WTC11 (cell line): ENCODE measurements around the gene SH3TC1. TPM values are rescaled to one million over a fixed set of nuclear protein-coding genes. Genes with fewer than 3 reads are reported as not detected.

Source experiments
- ATAC-seq: fragments of 200-7000 bp; cut with Tn5 transposase; 2 replicates; pipeline ENCODE4 v1.10.0; 2021; ENCODE audit warnings: mild to moderate bottlenecking, moderate library complexity
- CTCF ChIA-PET: fragments of 300-600 bp; sonication (Branson Sonifier 250); formaldehyde crosslinking; loops from one replicate; lab custom pipeline; 2021; ENCODE audit warnings: antibody characterized with exemption; lab: Charles Lee
- POLR2A ChIA-PET: fragments of 350-600 bp; sonication (Branson Sonifier 250); formaldehyde crosslinking; loops from one replicate; lab custom pipeline; 2021; ENCODE audit warnings: antibody characterized with exemption; lab: Charles Lee
- DNase-seq: peaks from one replicate; pipeline ENCODE4 v3.0.0; 2021; ENCODE audit warnings: low spot score
- H3K27ac Mint-ChIP-seq: 2 replicates; pipeline ENCODE4 v1.8.0; 2021; ENCODE audit warnings: mixed read lengths
- H3K27me3 Mint-ChIP-seq: 2 replicates; pipeline ENCODE4 v1.8.0; 2021; ENCODE audit warnings: low read depth, mild to moderate bottlenecking, moderate library complexity, mixed read lengths
- H3K36me3 Mint-ChIP-seq: 2 replicates; pipeline ENCODE4 v1.8.0; 2021; ENCODE audit warnings: mixed read lengths
- H3K4me1 Mint-ChIP-seq: 2 replicates; pipeline ENCODE4 v1.8.0; 2022; ENCODE audit warnings: mixed read lengths
- H3K4me3 Mint-ChIP-seq: 2 replicates; pipeline ENCODE4 v1.8.0; 2021; ENCODE audit warnings: mild to moderate bottlenecking, moderate library complexity, mixed read lengths
- H3K9me3 Mint-ChIP-seq: 2 replicates; pipeline ENCODE4 v1.8.0; 2021; ENCODE audit warnings: mixed read lengths
- AFF4 ChIP-seq: sonication (generic); formaldehyde crosslinking; IDR thresholded peaks from 2 replicates; pipeline ENCODE4 v1.8.1; 2023; ENCODE audit warnings: mild to moderate bottlenecking, missing genetic modification reagents, borderline replicate concordance
- ATF6 ChIP-seq: sonication (generic); formaldehyde crosslinking; IDR thresholded peaks from 2 replicates; pipeline ENCODE4 v1.8.1; 2023; ENCODE audit warnings: mild to moderate bottlenecking, missing genetic modification reagents
- CDX4 ChIP-seq: fragments of 250-450 bp; sonication (Bioruptor Pico); IDR thresholded peaks from 2 replicates; pipeline ENCODE4 v1.9.0; 2021; ENCODE audit warnings: moderate library complexity, mild to moderate bottlenecking, inconsistent platforms, borderline replicate concordance
- CTCF ChIP-seq: fragments of 200-600 bp; IDR thresholded peaks from 2 replicates; pipeline ENCODE4 v1.8.0; 2022; ENCODE audit warnings: antibody characterized with exemption
- E2F4 ChIP-seq: sonication (generic); formaldehyde crosslinking; IDR thresholded peaks from 2 replicates; pipeline ENCODE4 v1.8.1; 2022; ENCODE audit warnings: low read depth, mild to moderate bottlenecking, moderate library complexity, missing genetic modification reagents, borderline replicate concordance
- ELF4 ChIP-seq: sonication (generic); formaldehyde crosslinking; IDR thresholded peaks from 2 replicates; pipeline ENCODE4 v1.8.1; 2022; ENCODE audit warnings: low read depth, mild to moderate bottlenecking, moderate library complexity, missing genetic modification reagents
- ESRRA ChIP-seq: sonication (generic); formaldehyde crosslinking; IDR thresholded peaks from 2 replicates; pipeline ENCODE4 v1.8.1; 2022; ENCODE audit warnings: mild to moderate bottlenecking, missing genetic modification reagents, borderline replicate concordance
- IRF2 ChIP-seq: sonication (generic); formaldehyde crosslinking; IDR thresholded peaks from 2 replicates; pipeline ENCODE4 v1.8.0; 2022; ENCODE audit warnings: low read depth, missing genetic modification reagents, borderline replicate concordance
- NFATC4 ChIP-seq: fragments of 250-450 bp; sonication (Bioruptor Pico); IDR thresholded peaks from 2 replicates; pipeline ENCODE4 v1.9.0; 2021; ENCODE audit warnings: mild to moderate bottlenecking
- NFE2L1 ChIP-seq: sonication (generic); formaldehyde crosslinking; IDR thresholded peaks from 2 replicates; pipeline ENCODE4 v1.8.1; 2023; ENCODE audit warnings: missing genetic modification reagents
- NR3C1 ChIP-seq: sonication (generic); formaldehyde crosslinking; conservative IDR thresholded peaks from 2 replicates; pipeline ENCODE4 v1.8.1; 2023; ENCODE audit warnings: low read depth, mild to moderate bottlenecking, missing genetic modification reagents
- PREB ChIP-seq: sonication (generic); formaldehyde crosslinking; IDR thresholded peaks from 2 replicates; pipeline ENCODE4 v1.8.1; 2022; ENCODE audit warnings: mild to moderate bottlenecking, missing genetic modification reagents, moderate library complexity, borderline replicate concordance
- SMAD3 ChIP-seq: sonication (generic); formaldehyde crosslinking; IDR thresholded peaks from 2 replicates; pipeline ENCODE4 v1.8.0; 2022; ENCODE audit warnings: missing genetic modification reagents, mild to moderate bottlenecking, borderline replicate concordance
- SOX15 ChIP-seq: fragments of 250-450 bp; sonication (Bioruptor Pico); IDR thresholded peaks from 2 replicates; pipeline ENCODE4 v1.9.0; 2021; ENCODE audit warnings: mild to moderate bottlenecking
- TP53 ChIP-seq: sonication (generic); formaldehyde crosslinking; IDR thresholded peaks from 2 replicates; pipeline ENCODE4 v1.8.1; 2023; ENCODE audit warnings: mild to moderate bottlenecking, missing genetic modification reagents
- ZBTB43 ChIP-seq: sonication (generic); formaldehyde crosslinking; IDR thresholded peaks from 2 replicates; pipeline ENCODE4 v1.8.1; 2023; ENCODE audit warnings: mild to moderate bottlenecking, missing genetic modification reagents
- ZNF317 ChIP-seq: sonication (generic); formaldehyde crosslinking; IDR thresholded peaks from 2 replicates; pipeline ENCODE4 v1.8.1; 2023; ENCODE audit warnings: low read depth, mild to moderate bottlenecking, moderate library complexity, missing genetic modification reagents, borderline replicate concordance
- ZNF416 ChIP-seq: fragments of 250-450 bp; sonication (Bioruptor Pico); IDR thresholded peaks from 2 replicates; pipeline ENCODE4 v1.9.0; 2021; ENCODE audit warnings: mild to moderate bottlenecking, inconsistent platforms
- ZNF423 ChIP-seq: fragments of 250-450 bp; sonication (Bioruptor Pico); IDR thresholded peaks from 2 replicates; pipeline ENCODE4 v2.1.2; 2022; ENCODE audit warnings: mild to moderate bottlenecking, moderate library complexity
- ZNF425 ChIP-seq: fragments of 250-450 bp; sonication (Bioruptor Pico); conservative IDR thresholded peaks from 2 replicates; pipeline ENCODE4 v1.9.0; 2021; ENCODE audit warnings: mild to moderate bottlenecking
- total RNA-seq: library from RNA; stranded (reverse); gene quantifications from 3 replicates; pipeline ENCODE4 v1.2.3, GENCODE V29; 2021

Gene SH3TC1
- total RNA-seq, 1 experiment from 2014 or later = 0.42 TPM

- no peak for ATAC-seq
- Mint-ChIP-seq H3K4me1 (no peaks in the 10 kb centered on the region), H3K27me3 (no peaks in the 10 kb centered on the region), H3K9me3 (peaks cover under 1% of the 10 kb centered on the region), H3K4me3 (no peak overlapping the region), H3K27ac (no peak overlapping the region), H3K36me3 (no peaks in the 10 kb centered on the region)
- DNase-seq = no peak
- TF ChIP-seq TP53 (CRISPR knock-in tag) (no peak), ZNF317 (CRISPR knock-in tag) (no peak), ELF4 (CRISPR knock-in tag) (no peak), PREB (CRISPR knock-in tag) (no peak), ESRRA (CRISPR knock-in tag) (no peak), CDX4 (CRISPR knock-in tag) (no peak), AFF4 (CRISPR knock-in tag) (no peak), NR3C1 (CRISPR knock-in tag) (no peak), SOX15 (CRISPR knock-in tag) (no peak), ZNF423 (no peak), IRF2 (CRISPR knock-in tag) (no peak), SMAD3 (CRISPR knock-in tag) (no peak), ATF6 (CRISPR knock-in tag) (no peak), ZNF425 (CRISPR knock-in tag) (no peak), CTCF (no peak), NFE2L1 (CRISPR knock-in tag) (no peak), NFATC4 (CRISPR knock-in tag) (no peak), ZBTB43 (no peak), E2F4 (CRISPR knock-in tag) (no peak), ZNF416 (CRISPR knock-in tag) (no peak)
- CTCF ChIA-PET = interaction anchor here (0.5 to 1.6 kb wide), 2 partner anchors 9 to 1916 kb away, joined by 3 to 13 read pairs; partner anchors contain the start of gene WFS1
- POLR2A ChIA-PET = interaction anchor here (0.7 kb wide), 1 partner anchor 36 kb away, joined by 3 read pairs; no protein-coding TSS in a partner anchor
Measured at GRCh38 chr4:8185930-8186329, 13.2 kb upstream of the SH3TC1 start.
